Esophagus squamous epithelium (tissue), 4 donors: ENCODE results near the gene DRAXIN.

ENCODE experiments used
- POLR2A ChIP-seq, 4 donors: fragments of 450-650 bp; IDR thresholded peaks; one replicate each; pipeline ENCODE4 v1.6.1; 2017; ENCODE audit warnings: antibody characterized with exemption in 4 of 4, mild to moderate bottlenecking in 4 of 4, moderate library complexity in 3 of 4
- TF ChIP-seq, protein P1 (sequence below), 6 experiments: fragments of 450-650 bp in 4 of 6; fragments of 200-600 bp in 2 of 6; sonication (generic) in 2 of 6; IDR thresholded peaks; one replicate each; pipeline ENCODE4 v1.5.1; 2016 to 2019; ENCODE audit warnings: antibody characterized with exemption in 6 of 6, mild to moderate bottlenecking in 4 of 6, moderate library complexity in 4 of 6

DNA sequence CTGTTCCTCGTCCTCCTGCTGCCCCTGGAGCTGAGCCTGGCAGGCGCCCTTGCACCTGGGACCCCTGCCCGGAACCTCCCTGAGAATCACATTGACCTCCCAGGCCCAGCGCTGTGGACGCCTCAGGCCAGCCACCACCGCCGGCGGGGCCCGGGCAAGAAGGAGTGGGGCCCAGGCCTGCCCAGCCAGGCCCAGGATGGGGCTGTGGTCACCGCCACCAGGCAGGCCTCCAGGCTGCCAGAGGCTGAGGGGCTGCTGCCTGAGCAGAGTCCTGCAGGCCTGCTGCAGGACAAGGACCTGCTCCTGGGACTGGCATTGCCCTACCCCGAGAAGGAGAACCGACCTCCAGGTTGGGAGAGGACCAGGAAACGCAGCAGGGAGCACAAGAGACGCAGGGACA lies 14.8 kb downstream of the DRAXIN start:
- TF ChIP-seq, protein P1, sequence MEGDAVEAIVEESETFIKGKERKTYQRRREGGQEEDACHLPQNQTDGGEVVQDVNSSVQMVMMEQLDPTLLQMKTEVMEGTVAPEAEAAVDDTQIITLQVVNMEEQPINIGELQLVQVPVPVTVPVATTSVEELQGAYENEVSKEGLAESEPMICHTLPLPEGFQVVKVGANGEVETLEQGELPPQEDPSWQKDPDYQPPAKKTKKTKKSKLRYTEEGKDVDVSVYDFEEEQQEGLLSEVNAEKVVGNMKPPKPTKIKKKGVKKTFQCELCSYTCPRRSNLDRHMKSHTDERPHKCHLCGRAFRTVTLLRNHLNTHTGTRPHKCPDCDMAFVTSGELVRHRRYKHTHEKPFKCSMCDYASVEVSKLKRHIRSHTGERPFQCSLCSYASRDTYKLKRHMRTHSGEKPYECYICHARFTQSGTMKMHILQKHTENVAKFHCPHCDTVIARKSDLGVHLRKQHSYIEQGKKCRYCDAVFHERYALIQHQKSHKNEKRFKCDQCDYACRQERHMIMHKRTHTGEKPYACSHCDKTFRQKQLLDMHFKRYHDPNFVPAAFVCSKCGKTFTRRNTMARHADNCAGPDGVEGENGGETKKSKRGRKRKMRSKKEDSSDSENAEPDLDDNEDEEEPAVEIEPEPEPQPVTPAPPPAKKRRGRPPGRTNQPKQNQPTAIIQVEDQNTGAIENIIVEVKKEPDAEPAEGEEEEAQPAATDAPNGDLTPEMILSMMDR (IDR thresholded peaks at IDR 0.05), result no peak
- no peak for TF ChIP-seq POLR2A (IDR thresholded peaks at IDR 0.05)
